Fibroblast of the aortic adventitia (primary cell): Measurements from ENCODE around the gene ABLIM2. TPM values are rescaled to one million over a fixed set of nuclear protein-coding genes. Genes with fewer than 3 reads are reported as not detected.

ENCODE experiments used
- DNase-seq: peaks from one replicate; pipeline ENCODE4 v3.0.0-alpha.2; 2010; ENCODE audit warnings: low read depth
- H3K4me3 ChIP-seq: 2 replicates; pipeline ENCODE4 v1.5.1; 2011; ENCODE audit warnings: low read depth, mild to moderate bottlenecking, control low read depth, low read length, moderate library complexity
- CTCF ChIP-seq: IDR thresholded peaks from 2 replicates; pipeline ENCODE4 v1.5.1; 2011; ENCODE audit warnings: mild to moderate bottlenecking, low read length, control low read depth, inconsistent platforms; ENCODE audit not compliant: insufficient read depth
- total RNA-seq: library from RNA; depleted of rRNA; stranded (reverse); fragments of >200 nt; gene quantifications from 2 replicates; pipeline ENCODE4 v1.2.3, GENCODE V29; 2012; ENCODE audit warnings: low replicate concordance

ABLIM2 gene
- total RNA-seq, 1 donor = under 0.01 TPM

- H3K4me3 ChIP-seq = no peak overlapping the region
- no peak for TF ChIP-seq CTCF
- DNase-seq = no peak
These were observed 10.5 kb downstream of the ABLIM2 start for GRCh38 chr4:8148159-8148558.

GRCh38 chr4:8147231-8147970 lies 11.2 kb downstream of the ABLIM2 start:
- no peak for TF ChIP-seq CTCF
- no peak for DNase-seq
- H3K4me3 ChIP-seq = no peak overlapping the region

GRCh38 chr4:8146157-8146556 lies 12.5 kb downstream of the ABLIM2 start:
- no peak for DNase-seq
- no peak overlapping the region for H3K4me3 ChIP-seq
- no peak for TF ChIP-seq CTCF

- H3K4me3 ChIP-seq = no peak overlapping the region
- TF ChIP-seq CTCF = no peak
- no peak for DNase-seq
These were observed 14.3 kb downstream of the ABLIM2 start for GRCh38 chr4:8144359-8144758.

- TF ChIP-seq CTCF = no peak
- no peak for DNase-seq
- no peak overlapping the region for H3K4me3 ChIP-seq
These were observed 15.0 kb downstream of the ABLIM2 start for GRCh38 chr4:8143392-8144140.

- H3K4me3 ChIP-seq = no peak overlapping the region
- no peak for DNase-seq
- no peak for TF ChIP-seq CTCF
These were observed 16.1 kb downstream of the ABLIM2 start for GRCh38 chr4:8142556-8142955.
